IPS-18c (cell line): ENCODE data around the gene CREB1.
"Not testable (repeated sequence)": the region's sequence is repeated elsewhere in the genome, so short reads cannot be mapped to it uniquely, and the experiment has no call there.

Experiments used
- H3K4me3 ChIP-seq: 2 replicates; pipeline ENCODE4 v1.7.0; 2013; ENCODE audit warnings: low read depth, mild to moderate bottlenecking, low read length, moderate library complexity; ENCODE audit not compliant: insufficient read depth
- H3K9me3 ChIP-seq: one replicate; pipeline ENCODE4 v1.6.1; 2013; ENCODE audit warnings: mild to moderate bottlenecking, low read length, moderate library complexity; ENCODE audit not compliant: control insufficient read depth, insufficient read depth

The CREB1 gene

DNA sequence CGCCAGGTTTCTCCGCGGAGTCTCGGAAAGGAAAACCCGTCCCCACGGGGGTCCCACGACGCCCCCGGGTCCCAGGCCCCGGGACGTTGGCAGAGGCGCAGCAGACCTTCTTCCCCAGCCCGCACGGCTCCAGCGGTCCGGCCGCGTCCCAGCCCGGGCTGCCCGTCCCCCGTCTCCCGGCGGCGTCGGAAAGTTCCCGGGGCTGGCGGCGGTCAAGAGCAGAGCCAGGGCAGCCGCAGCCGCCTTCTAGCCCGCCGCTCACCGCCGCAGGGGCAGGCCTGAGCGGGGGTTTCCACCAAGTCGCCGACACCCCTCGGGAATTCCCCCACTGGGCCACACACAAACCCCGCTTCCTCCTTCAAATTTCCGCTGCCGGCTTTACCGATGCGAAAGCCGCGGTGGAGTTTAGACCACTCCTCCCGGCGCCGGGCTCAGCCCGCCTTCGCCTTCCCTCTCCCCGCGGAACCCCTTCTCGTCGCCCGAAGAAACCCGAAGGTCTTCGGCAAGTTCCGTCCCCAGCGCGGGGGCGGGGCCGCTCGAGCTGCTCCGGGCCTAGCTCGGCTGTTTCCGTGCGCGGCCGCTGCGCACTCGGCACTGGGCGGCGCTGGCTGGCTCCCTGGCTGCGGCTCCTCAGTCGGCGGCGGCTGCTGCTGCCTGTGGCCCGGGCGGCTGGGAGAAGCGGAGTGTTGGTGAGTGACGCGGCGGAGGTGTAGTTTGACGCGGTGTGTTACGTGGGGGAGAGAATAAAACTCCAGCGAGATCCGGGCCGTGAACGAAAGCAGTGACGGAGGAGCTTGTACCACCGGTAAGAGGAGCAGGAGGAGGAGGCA, at the start of gene CREB1:
Gene CREB1 (plus strand): TSS at position 633 of the 830 bp plus-strand sequence. CDS start 25,674 bp downstream, outside the sequence.
- Histone ChIP-seq H3K4me3 (peak within 1 kb of the TSS; percentile 75), H3K9me3 (no peaks in the 10 kb centered on the region)

DNA sequence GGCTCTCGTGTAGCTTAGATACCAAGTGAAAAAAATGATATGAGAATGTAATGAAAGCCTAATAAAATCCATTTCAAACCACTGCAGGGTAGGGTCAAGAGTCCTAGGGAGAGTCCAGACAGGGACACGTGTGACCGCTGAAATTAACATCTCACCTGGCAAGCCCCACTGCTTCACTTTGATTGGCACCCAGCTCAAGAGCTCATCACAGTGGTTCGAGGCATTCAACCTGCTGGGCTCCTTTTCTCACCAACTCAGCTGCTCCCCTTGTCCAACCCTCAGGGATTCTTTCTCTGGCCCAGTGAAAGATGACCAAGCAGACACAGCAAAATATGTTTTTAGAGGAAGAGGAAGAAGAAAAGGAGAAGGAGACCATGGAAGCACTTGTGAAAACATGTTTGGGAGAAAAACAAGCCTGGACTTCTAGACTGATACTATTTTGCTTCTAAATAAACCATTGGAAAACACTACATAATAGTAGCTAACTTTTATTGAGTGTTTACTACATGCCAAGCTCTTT, 49.2 kb upstream of the CREB1 start:
- H3K9me3 ChIP-seq, result no peaks in the 10 kb centered on the region
- no peak overlapping the region for H3K4me3 ChIP-seq

DNA sequence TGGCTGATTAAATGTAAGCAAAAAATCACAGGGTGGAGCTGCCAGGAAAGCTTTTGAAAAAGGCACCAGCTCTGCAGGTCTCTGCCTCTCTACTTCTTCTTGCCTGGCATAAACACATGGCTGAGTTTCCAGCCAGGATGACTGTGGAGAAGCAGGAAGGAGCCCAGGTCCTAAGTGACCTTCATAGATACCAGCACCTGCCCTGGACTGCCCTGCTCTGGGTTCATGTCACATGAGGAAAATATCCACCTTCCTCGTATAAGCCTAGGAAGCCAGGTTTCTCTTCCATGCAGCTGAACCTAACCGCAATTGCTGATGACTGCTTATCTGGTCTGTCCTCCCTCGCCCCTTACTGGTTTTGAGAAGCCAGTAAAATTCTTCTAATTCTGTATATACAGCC, 47.8 kb upstream of the CREB1 start:
- H3K9me3 ChIP-seq, result no peaks in the 10 kb centered on the region
- no peak overlapping the region for H3K4me3 ChIP-seq

DNA sequence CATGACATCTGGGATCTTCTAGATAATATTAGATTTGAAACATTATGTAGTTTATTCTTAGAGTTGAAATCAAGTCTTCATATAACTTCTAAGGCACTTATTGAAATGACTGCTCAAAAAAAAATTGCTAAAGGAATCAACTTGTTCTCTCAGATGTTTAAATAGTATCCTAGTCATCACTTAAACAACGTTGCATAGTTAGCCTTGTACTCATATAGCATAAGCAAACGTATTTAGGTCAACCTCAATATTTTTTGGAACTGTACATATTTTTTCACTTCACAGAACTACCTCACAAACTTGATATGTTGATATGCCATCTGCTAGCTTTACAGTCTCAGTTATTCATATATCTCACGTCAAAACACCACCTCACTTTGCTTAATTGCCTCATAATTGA, 47.1 kb upstream of the CREB1 start:
- no peak overlapping the region for H3K4me3 ChIP-seq
- H3K9me3 ChIP-seq, result no peaks in the 10 kb centered on the region

DNA sequence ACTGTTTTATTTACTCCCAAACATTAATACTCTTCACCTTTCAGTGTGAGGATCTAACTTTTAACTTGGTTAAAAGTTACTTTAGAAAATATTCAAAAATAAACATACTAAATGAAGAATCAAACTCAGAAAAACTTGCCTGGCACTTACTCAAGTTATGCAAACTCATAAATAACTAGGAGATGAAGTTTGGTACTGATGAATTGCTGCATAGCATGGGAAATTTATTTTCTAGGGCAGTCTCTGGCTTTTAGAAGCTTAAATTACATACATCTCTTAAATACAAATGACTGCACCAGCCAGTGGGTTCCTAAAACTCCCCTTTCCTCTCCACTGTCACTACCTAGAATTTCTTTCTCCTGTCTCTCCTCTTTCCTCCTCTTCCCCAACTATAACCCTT, 46.7 kb upstream of the CREB1 start:
- no peak overlapping the region for H3K4me3 ChIP-seq
- H3K9me3 ChIP-seq, result no peaks in the 10 kb centered on the region

DNA sequence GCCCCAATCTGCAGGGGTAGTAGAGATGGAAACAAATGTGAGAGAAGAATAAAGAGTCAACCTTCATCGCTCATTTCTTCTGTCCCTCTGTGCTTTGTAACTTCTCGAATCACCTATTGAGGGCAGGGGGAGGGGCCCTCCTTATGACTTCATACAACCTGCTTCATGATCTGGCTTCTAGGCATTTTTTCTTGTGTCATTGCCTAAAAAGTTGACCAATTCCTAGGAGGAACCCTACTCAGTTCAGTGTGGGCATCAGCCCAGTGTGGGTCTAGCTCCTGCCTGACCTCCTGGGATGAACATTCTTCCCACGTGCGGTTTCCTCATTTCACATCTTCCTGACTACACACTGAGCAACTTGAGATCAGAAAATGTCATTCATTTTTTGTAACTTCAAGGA, 46.3 kb upstream of the CREB1 start:
- Histone ChIP-seq H3K4me3 (no peak overlapping the region), H3K9me3 (no peaks in the 10 kb centered on the region)

DNA sequence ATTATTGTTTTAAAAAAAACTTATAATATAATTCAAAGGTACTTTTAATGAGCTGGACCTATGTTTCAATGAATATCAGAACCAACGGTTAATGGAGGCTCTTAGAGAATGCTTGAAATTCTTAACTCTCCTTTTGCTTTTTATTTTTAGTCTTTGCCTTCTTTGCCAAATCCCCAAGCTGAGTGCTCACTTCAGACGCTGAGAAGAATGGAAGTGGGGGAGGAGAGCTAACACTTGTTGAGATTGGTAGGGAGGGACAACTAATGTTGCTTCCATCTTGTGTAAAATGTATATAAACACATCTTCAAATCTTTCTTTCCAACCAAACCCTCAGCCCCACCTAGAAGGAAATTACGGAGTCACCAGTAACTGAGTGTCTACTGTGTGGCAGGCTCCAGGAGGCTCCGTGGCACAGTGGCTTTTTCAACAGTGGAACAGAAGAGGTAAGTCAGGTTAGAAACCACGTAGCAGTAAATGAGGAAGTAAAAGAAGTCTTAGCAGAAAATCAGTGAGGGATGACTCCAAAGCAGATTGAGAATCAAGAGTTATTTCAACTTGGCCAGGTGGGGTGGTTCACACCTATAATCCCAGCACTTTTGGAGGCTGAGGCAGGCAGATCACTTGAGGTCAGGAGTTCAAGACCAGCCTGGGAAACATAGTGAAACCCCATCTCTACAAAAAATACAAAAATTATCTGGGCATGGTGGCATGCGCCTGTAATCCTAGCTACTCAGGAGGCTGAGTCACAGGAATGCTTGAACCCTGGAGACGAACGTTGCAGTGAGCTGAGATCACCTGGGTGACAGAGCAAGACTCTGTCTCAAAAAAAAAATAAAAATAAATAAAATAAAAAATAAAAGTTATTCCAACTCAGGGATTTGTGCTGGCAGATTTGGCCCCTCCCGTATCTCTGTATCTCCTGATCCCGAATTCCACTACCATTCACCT, 45.0 kb upstream of the CREB1 start:
- Histone ChIP-seq H3K4me3 (no peak overlapping the region), H3K9me3 (no peaks in the 10 kb centered on the region)

DNA sequence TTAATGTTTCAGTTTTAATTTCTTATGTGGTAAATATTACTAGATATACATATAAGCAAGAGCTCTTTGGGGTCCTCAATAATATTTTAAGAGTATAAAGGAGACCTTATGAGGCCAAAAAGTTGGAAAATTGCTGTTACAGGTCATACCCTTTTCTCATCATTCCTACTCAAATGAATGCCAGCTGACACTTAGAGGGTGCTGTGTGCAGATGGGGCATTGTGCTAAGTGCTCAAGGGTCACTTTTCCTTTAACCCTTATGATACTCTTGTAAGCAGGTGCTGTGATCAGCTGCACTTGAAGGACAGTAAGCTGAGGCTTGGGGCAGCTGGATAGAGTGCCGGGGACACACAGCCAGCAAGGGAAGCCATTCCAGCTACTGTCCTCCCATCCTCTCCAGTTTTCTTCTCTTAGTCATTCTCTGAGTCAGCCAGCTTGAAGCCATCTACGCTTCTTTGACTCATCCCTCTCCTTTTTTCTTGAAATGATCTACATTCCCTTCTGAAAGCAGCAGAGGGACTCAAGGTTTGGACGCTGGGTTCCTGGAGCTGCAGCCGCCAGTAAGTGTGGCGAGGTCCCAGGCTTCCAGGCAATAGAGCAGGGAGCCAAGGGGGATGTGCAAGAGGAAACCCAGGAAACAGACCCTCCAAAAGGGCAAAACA, 42.0 kb upstream of the CREB1 start:
- Histone ChIP-seq H3K4me3 (no peak overlapping the region), H3K9me3 (no peaks in the 10 kb centered on the region)

DNA sequence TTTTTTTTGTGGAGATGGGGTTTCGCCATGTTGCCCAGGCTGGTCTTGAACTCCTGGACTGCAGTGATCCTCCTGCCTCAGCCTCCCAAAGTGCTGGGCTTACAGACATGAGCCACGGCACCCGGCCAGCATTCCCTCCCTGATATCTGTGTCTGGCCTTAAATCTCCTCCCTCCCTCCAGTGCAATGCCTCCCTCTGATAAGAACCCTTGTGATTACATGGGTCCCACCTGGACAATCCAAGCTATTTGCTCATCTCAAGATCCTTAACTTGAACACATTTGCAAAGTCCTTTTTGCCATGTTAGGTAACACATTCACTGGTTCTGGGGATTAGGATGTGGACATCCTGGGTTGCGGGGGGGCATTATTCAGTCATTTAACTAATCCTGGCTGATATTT, 40.5 kb upstream of the CREB1 start:
- H3K9me3 ChIP-seq, result no peaks in the 10 kb centered on the region
- no peak overlapping the region for H3K4me3 ChIP-seq

DNA sequence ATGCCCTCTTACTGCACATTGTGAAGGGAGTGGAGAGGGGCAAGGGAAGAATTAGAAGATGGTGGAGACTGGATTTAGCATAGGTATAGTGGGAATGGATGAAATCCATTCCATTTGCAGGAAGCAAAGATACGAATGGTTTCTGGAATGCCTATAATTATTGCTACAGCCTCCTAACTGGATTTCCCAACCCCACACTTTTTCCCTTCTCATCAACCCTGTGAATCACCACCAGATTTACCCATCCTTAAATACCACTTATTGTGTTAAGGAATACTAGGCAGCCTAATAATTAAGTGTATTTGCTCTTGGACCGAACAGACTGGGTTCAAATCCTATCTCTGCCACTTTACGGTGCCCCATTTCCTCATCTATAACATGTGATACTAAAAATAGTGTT, 39.3 kb upstream of the CREB1 start:
- Histone ChIP-seq H3K9me3 (no peaks in the 10 kb centered on the region), H3K4me3 (no peak overlapping the region)

DNA sequence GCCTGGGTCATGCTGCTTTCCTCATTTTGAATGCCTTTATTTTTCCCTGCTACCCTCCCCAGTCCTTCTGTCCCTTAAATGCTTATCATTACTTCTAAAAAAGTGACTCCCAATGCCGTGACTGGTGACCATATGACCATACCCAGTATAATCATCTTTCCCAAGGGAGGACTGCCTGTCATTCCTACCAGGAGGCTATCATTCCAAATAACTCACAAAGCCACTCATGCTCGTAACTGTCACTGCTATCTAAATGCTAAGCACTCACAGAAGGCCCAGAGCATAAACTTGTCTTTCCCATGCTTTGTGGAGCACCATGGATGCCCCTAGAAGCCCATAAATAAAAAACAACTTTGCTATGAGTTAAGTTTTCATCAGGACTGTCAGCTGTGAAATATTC, 38.7 kb upstream of the CREB1 start:
- Histone ChIP-seq H3K4me3 (no peak overlapping the region), H3K9me3 (no peaks in the 10 kb centered on the region)

DNA sequence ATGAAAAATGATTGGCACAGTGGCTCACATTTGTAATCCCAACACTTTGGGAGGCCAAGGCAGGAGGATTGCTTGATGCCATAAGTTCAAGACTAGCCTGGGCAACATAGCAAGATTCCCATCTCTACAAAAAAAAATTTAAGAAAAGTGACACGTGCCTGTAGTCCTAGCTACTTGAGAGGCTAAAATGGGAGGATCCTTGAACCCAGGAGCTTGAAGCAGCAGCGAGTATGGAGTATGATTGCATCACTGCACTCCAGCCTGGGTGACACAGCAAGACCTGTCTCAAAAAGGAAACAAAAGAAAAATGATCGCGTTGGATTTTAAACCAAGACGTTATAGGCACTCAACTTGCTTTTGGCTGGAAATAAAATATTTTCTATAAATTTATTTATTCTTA, 37.8 kb upstream of the CREB1 start:
- H3K9me3 ChIP-seq, result no peaks in the 10 kb centered on the region
- H3K4me3 ChIP-seq, result no peak overlapping the region

DNA sequence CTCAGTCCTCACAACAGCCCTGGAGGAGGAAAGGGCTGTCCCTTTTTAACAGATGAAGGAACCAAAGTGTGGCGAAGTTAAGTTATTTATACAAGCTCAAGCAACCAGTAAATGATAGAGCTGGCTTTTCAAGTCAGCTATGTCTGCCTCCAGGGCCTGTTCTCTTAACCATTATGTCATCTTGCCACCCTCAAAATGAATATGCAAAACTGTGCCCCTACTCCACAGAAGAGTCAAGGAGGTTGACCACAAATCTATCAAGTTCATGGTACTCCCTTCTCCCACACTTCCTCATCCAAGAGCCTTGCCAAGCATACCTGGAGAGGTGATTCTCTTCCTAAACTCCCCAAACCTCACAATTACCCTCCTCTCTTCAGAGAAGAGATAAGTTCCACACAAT, 37.3 kb upstream of the CREB1 start:
- Histone ChIP-seq H3K4me3 (no peak overlapping the region), H3K9me3 (no peaks in the 10 kb centered on the region)

DNA sequence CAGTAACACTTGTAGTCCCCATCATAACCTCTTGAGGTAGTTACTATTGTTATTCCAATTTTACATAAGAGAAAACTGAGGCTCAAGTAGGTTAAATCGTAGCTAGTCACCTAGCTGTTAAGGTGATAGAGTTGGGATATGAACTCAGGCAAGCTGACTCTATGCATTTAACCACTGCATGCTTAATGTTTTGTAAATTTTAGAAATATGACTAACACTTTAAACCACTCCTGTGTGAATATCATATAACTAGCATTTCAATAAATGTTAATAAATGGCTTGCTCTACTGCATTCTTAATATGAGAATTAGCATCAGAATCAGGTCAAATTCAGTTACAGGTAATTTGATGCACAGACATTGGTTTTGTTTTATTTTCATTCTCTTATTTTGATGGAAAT, 35.6 kb upstream of the CREB1 start:
- Histone ChIP-seq H3K9me3 (no peaks in the 10 kb centered on the region), H3K4me3 (no peak overlapping the region)

DNA sequence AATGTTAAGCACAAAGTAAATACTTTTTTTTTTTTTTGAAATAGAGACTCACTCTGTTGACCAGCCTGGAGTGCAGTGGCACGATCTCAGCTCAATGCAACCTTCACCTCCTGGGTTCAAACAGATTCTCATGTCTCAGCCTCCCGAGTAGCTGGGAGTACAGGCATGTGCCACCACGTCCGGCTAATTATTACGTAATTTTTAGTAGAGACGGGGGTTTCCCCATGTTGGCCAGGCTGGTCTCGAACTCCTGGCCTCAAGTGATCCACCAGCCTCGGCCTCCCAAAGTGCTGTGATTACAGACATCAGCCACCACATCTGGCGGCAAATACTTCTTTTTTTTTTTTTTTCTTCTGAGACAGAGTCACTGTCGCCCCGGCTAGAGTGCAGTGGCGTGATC, 32.8 kb upstream of the CREB1 start:
- H3K9me3 ChIP-seq, H3K4me3 ChIP-seq: not testable (repeated sequence)

DNA sequence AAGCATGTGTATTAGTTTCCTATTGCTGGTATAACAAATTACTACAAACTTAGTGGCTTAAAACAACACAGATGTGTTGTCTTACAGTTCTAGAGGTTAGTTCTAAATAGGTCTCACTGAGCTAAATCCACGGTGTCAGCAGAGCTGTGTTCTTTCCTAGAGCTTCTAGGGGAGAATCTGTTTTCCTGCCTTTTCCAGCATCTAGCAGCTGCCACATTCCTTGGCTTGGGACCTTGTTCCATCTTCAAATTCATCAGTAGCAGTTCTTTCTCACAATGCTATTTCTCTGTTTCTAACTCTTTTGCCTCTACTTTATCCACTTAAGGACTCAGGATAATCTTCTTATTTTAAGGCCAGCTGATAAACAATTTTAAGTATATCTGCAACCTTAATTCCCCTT, 32.2 kb upstream of the CREB1 start:
- no peak overlapping the region for H3K4me3 ChIP-seq

DNA sequence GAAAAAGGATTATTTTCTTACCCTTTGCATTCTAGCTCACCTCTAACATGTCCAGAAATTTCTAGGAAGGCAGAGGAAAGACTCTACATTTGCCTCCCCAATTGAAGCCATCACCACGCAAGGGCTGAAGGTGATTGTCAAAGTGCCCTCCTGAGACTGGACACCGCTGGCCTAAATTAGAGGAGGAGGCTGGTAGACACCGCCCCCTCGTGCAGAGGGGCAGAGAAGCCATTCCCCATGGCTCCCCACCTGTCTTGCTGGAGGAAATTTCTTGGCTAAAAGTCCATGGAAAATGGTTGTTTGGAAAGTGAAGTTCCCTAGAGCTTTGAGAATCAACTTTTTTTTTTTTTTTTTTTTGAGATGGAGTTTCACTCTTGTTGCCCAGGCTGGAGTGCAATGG, 31.3 kb upstream of the CREB1 start:
- no peaks in the 10 kb centered on the region for H3K9me3 ChIP-seq

More for the DNA sequence above, 32.2 kb upstream of the CREB1 start:
- H3K9me3 ChIP-seq, result no peaks in the 10 kb centered on the region

More for the DNA sequence above, 31.3 kb upstream of the CREB1 start:
- no peak overlapping the region for H3K4me3 ChIP-seq
